Stimulated activated CD4-positive, alpha-beta T cell treated with anti-CD3 and anti-CD28 coated beads, Interleukin-12 subunit alpha, Interleukin-12 subunit beta, amount 100 ng/mL, for 4 hours (primary cell): ENCODE measurements around the gene FXYD2.

Experiments used
- DNase-seq: peaks from one replicate; pipeline ENCODE4 v3.0.0-alpha.2; 2020

FXYD2 gene

DNA sequence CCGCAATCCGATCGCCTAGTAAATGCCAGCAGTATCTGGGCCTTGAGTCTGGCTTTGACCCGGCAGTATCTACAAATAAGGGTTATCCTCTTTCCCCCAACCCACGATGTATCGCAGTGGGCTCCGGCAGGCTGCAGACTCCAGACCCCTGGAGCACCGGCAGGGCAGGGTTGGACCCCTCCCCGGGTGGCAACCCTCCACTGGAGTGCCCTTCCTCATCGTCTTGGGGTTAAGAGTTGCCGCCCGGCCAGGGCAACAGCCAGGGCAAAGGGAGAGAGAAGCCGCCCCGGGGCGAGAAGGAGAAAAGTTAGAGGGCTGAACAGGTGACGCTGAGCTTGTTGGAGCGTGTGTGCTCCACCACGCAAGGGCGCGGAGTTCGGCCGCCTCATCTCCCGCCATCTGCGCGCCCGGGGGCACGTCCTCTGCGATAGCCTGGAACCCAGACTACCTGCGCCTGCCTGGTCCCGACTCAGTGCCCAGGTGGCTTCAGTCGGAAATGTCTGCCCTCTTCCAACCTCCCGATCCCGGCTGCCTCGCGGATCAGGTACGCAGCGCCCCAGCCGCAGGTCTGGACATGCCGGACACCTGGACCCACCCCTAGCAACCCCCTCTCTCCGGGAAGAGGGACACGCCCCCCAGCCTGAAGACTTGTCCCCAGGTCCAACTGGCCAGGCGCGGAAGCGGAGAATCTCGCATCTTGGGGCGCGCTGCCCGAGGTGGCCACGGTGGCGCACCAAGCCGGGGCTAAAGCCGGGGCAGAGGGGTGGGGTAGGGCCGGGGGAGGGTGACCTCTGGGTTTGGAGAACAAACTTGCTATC is 28.7 kb downstream of the FXYD2 start:
- no peak for DNase-seq

DNA sequence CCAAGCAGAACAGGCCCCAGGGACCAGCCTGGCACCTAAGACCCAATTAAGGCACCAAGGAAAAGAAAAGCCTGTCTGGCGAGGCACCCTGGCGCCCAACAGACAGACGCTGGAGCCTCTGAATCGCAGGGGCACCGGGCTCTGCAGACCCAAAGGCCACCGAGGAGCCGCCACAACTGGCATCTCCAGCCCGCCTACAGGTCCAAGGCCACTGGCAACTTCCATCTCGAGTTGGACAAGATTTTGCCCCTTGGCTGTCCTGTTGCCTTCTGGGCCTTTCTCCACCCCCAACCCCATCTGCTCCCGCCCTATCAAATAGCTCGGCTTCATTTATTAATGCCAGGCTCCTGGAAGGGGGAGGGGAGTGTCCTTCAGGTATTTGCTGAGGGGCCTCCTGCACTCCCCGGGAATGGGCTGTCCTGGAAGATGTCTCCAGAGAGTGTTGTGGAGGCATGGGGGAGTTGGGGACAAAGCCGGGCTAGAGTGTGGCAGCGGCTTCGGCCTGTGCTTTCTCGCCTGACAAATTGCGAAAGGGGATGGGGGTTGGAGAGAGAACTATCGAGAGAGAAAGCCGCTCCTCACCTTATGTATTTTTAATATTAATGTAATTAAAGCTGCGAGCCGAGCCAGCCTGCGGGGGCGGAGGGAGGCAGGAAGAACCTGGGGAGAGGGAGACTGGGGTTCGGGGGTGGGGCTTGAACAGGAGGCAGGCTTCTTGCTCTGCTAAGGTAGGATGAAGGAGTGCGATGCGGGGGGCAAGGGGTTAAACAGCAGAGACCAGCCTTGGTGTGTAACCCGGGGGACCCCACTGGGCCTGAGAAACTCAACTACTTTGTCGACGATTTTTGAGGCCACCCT is 29.5 kb downstream of the FXYD2 start:
- no peak for DNase-seq

DNA sequence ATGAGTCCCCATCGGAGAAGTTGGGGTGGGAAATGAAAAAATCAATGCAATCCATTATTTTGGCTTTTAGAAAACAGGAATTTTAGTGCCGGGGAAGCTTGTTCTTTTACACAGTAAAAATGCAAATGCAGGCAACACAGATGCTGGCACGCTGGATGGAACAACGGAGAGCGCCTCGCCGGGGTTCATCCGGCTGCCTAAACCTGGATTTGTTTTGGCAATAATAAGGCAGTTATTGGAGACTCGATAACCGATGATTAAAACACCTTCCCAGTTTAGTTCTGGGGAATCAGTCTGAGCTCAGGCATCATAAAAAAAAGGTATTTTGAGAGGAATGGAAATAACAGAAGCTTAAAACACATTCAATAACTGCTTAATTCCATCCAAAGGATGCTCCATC is 30.4 kb downstream of the FXYD2 start:
- no peak for DNase-seq

DNA sequence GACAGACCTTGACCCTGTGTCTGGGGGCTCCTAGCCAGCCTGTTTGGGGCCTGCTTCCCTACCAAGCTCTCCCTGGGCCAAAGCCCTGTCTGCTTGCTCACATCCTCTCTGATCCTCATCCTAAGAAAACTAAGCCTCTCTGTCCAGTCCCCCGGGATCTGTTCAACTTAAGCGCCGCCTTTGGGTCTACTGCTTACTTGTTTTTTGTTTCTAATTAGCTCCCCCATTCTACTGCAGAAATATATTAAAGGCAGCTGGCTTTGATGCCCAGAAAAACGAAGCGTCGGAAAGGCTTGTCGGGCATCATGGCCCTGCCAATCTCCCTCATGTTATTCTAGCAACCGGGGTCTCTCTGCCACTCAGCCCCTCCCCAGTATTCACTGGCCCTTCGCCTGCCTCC is 31.0 kb downstream of the FXYD2 start:
- no peak for DNase-seq

DNA sequence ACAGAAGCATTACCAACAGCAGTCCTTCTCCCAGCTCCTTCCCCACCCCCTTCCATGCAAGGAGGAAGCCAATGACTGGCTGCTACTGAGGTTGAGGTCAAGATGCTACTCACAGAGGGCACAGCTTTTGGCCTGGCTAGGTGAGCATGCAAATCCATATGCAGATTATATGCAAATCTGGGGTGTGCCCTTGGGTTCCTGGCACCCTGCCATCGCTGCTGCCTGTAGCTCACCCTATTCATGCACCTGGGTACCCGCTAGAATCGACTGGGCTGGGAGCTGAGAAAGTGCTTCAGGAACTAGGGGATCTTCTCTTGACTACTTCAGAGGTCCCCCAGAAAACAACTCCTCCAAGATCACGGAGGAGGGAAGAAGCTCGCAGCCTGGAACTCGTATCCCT is 31.6 kb downstream of the FXYD2 start:
- DNase-seq, result no peak

DNA sequence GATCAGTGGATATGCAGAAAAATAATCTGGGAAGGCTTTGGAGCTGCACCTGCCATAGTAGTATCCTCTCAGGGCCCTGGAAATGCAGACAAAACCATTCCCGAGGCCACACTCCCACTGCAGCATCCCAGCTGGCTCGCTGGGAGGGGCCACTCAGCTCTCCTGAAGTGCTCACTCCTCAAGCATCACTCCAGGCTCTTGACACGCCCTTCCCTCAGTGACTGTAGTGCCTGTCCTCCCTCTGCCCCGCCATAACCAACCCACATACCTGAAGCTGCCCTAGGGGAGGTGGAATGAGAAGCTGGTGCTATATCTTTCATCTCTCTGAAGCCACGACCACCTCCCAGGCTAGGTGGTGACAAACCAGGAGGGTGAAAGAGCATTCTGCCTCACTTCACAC is 32.3 kb downstream of the FXYD2 start:
- no peak for DNase-seq

DNA sequence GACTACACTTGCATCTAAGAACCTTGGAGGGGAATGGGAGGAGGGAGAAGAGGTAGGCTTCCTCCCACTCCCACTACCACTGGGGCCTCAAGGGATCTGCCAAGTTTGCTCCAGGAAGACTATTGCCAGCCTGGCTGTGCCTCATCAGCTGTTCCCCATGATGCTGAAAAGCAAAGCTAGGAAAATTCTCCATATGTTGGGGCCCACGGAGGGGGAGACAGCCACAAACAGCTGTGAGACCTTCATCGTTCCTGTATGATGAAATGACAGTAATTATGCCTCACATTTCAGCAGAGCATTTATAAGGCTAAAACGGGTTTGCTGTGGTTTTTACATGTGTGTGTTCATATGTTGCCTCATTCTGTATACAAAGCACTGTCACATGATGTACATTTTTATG is 34.3 kb downstream of the FXYD2 start:
- no peak for DNase-seq

DNA sequence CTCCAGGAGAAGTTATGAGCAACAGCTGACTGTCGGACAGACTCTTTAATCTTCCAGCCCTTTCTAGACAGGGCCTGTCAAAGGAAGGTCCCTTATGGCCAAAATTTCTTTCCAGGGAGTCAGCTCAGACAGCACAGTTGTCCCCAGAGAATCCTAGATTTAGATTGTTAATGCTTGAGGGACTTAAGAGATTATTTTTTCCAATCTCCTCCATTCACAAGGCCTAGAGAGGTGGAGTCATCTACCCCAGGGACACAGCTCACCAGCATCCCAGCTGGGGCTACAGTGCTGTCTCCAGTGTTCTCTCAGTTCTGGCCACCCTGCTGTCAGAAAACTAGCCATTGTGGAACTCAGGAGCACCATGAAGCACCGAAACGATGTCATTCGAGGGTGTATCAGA is 35.3 kb downstream of the FXYD2 start:
- no peak for DNase-seq

DNA sequence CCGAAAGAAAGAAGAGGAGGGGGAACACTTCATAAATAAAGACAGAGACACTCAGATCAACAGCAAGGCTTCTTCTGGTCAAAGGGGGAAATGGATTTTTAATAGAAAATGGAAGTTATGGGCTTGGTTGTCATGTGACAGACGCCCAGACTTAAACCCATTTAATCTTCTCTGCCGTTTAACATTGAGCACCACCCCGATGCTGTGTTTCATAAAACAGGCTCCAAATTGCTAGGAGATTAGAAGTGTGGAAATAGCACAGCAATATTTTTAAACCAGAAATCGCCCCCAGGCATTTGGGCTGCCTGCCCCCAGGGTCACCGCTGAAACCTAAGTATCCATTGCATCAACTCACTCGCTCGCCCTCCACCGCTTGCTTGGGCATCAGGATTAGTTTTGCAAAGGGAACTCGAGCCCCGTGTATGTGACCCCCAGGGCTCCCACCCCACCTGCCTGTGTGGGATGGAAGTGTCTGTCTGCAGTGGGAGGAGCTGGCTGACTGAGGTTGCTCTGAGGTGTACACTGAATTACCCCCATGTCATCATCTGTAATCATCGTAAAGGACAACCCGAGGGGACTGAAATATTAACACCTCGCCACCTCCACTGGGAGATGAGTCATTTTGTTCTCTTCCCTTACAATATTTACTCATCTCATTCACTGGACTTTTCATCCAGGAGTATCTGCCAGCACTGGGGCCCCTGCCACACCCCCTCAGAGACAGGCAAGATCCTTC is 38.2 kb downstream of the FXYD2 start:
- no peak for DNase-seq

DNA sequence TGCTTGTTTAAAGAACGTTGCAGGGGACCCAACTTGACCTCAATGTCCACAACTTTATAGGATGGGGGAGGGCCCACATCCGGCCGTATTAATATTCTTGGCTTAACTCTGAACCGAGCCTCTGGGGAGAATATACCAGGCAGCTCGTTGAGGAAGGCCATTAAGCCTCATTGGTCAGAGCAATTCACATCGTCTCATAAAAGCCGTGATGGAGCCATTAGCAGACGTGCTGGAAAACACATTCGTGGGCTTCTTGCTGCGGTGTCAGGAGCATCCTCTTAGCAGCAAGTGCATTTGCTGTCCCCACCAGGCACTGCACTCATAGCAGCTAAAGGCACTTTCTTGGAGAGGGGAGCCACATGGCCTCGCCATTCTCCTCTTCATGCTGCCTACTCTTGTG is 42.4 kb downstream of the FXYD2 start:
- no peak for DNase-seq

DNA sequence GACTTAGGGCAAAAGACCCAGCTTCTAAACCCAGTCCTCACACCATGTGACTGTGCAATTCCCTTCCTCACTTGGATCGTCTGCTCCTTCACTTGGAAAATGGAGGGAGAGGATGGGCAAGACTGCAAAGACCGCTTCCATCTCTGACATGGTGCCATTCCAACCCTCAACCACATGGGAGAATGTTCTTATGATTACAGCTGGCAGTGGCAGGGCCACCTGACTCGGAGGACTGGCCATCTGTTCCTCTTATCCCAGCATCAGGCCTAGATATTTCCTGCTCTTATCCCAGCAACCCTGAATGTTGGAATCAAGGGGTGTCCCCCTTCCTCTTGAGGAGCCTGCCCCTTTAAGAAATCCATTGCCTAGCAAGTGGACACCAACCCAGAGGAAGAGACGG is 42.9 kb downstream of the FXYD2 start:
- DNase-seq, result no peak

DNA sequence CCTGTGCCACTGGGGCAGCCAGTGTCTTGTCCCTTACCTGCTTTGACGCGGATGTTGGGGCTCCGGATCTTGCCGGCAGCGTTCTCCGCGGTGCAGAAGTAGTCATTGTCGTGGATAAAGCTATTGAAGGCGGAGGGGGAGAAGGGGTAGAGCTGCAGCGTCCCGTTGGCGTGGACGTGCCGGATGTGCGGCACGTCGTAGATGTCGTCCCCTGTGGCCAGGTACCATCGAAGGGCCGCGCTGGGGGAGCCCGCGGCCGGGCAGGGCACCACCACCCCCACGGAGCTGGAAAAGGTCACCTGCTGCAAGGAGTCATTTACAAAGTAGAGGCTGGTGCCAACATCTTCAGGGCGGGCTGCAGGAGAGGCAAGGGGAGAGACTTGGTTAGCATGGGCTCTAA is 44.1 kb downstream of the FXYD2 start:
- DNase-seq, result no peak

DNA sequence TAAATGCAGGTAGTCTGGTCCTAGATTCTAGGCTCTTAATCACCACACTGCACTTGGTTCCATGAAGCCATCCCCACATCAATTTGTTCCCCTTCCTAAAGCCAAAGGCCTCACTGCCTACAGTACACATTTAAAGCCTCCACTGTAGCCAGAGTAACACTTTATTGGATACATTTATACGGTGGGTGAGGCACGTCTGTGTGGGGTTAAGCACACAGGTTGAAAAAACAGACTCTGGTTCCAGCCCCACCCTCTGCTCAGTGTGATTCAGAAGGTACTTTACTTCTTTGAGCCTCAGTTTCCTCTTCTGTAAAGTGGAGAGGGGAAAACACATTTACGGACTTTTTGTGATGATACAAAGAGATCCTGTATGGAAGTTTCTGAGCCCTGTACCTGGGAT is 50.0 kb downstream of the FXYD2 start:
- no peak for DNase-seq

DNA sequence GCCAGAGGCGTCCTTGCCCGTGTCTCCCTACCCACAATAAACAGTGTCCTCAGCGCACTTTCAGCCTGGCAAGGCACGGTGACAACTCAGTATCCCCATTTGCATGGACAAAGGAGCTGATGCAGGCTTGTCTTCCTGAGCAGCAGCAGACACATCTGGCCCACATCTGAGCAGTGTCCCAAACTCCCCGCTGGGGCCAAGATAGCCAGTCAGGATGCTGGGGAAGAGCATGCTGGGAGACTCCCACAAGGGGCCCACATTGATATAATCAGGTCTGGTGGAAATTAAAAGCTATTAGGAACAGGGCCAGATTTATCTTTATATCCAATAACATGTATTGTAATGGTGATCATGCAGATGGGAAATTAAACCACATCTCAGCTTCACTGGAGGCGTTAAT is 52.2 kb downstream of the FXYD2 start:
- no peak for DNase-seq

DNA sequence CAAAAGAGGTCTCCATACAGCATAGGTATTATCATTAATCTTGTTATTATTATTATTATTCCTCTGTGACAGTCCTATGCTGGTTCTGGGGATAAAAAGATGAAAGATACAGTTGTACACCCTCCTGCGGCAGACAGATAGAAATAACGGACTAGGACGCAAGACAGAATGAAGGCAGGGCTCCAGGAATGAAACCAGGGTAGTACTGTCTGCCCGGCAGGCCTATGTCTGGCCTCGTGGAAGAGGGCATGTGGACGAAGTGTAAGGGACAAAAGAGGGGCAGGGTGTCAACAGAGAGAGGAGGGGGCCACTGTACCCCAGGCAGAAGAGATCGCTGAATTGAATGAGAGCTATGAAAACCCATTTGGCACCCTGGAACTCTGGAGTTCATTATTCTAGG is 52.7 kb downstream of the FXYD2 start:
- DNase-seq, result no peak

DNA sequence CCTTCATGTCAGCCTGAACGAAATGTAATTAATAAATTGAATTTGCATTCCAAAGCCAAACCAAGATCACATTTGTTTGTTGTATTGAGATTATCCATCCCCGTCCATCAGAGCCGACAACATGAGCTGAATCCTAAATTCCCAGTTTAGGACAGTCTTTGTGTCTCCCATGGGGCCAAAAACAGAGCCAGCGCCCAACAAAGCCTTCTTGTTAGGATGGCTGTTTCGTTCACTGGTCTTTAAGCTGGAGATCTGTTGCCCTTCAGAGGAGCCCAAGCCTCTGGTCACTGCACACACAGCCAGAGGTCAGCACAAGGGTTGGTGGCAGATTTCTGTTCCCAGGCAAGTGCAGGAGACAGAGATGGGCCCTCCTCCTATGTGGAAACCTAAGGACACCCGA is 53.3 kb downstream of the FXYD2 start:
- no peak for DNase-seq

DNA sequence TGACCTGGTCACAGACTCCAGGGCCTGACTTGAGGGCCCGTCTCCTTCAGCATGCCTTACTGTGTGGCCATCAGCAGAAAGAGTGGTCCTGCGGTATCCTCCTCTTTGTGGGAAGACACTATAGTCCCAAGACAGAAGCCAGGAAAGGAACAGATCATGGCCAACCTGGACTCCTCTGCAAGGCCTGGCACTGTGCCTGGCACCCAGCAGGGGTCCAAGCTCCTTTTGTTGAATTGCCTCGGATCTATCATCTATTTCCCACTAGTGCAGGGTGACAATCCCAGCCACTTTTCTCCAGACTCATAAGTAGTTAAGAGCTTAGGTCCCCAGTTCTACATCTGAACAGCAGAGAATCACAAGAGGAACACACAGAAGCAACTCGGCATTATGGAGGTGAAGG is 54.5 kb downstream of the FXYD2 start:
- DNase-seq, result no peak
